B cell (primary cell): ENCODE results near the gene MYO6. TPM values are rescaled to one million over a fixed set of nuclear protein-coding genes. Genes with fewer than 3 reads are reported as not detected.

ENCODE experiments used
- ATAC-seq: fragments of 200-7000 bp; cut with Tn5 transposase; one replicate; pipeline ENCODE4 v1.10.0; 2021; ENCODE audit warnings: low read depth, mild to moderate bottlenecking, moderate number of reproducible peaks, moderate library complexity
- CTCF ChIA-PET: fragments of 350-600 bp; sonication (Branson Sonifier 250); formaldehyde crosslinking; loops from one replicate; lab custom pipeline; 2021; ENCODE audit warnings: antibody characterized with exemption, inconsistent platforms; lab: Charles Lee
- POLR2A ChIA-PET: fragments of 350-600 bp; sonication (Branson Sonifier 250); formaldehyde crosslinking; loops from one replicate; lab custom pipeline; 2021; ENCODE audit warnings: antibody characterized with exemption; lab: Charles Lee
- DNase-seq: peaks from one replicate; pipeline ENCODE4 v3.0.0; 2013
- H2AFZ ChIP-seq: 2 replicates; pipeline ENCODE4 v1.6.1; 2012; ENCODE audit warnings: mild to moderate bottlenecking, low read depth, low read length; ENCODE audit not compliant: insufficient read depth, poor library complexity, severe bottlenecking
- H3K27ac ChIP-seq, 2 donors: 1 replicate in 1 of 2; 2 replicates in 1 of 2; pipeline ENCODE4 v1.5.1; 2012 to 2013; ENCODE audit warnings: low read length in 2 of 2, mild to moderate bottlenecking in 2 of 2, moderate library complexity in 1 of 2
- H3K27me3 ChIP-seq, 4 experiments: fragments of 200-600 bp in 1 of 4; sonication (generic) in 1 of 4; replicated peaks in 1 of 4; 1 replicate in 2 of 4; 2 replicates in 2 of 4; pipeline versions ENCODE4 v1.6.1 to v1.7.0; 2013 to 2016; ENCODE audit warnings: low read length in 3 of 4, mild to moderate bottlenecking in 2 of 4, mixed read lengths in 1 of 4, moderate library complexity in 1 of 4; ENCODE audit not compliant: insufficient read depth in 4 of 4, control insufficient read depth in 3 of 4; ENCODE audit errors: control extremely low read depth in 1 of 4
- H3K36me3 ChIP-seq, 2 experiments: replicated peaks in 1 of 2; 1 replicate in 1 of 2; 2 replicates in 1 of 2; pipeline versions ENCODE4 v1.6.1 to v1.7.1; 2013; ENCODE audit warnings: low read length in 1 of 2; ENCODE audit not compliant: insufficient read depth in 2 of 2, control insufficient read depth in 1 of 2; ENCODE audit errors: control extremely low read depth in 1 of 2, extremely low read depth in 1 of 2
- H3K4me1 ChIP-seq, 2 donors: fragments of 200-600 bp in 1 of 2; sonication (generic) in 1 of 2; 1 replicate in 1 of 2; 2 replicates in 1 of 2; pipeline versions ENCODE4 v1.5.1 to v1.6.1; 2013 to 2017; ENCODE audit warnings: low read length in 2 of 2; ENCODE audit not compliant: control insufficient read depth in 2 of 2, insufficient read depth in 2 of 2
- H3K4me2 ChIP-seq: replicated peaks from 2 replicates; pipeline ENCODE3; 2012; ENCODE audit warnings: mild to moderate bottlenecking, low read depth, low read length; ENCODE audit not compliant: poor library complexity, severe bottlenecking
- H3K4me3 ChIP-seq, 5 experiments: fragments of 200-600 bp in 1 of 5; sonication (generic) in 1 of 5; 1 replicate in 3 of 5; 2 replicates in 2 of 5; pipeline versions ENCODE4 v1.5.1 to v1.7.0; 2011 to 2016; ENCODE audit warnings: low read length in 4 of 5, mild to moderate bottlenecking in 4 of 5, low read depth in 2 of 5, control low read depth in 1 of 5, moderate library complexity in 1 of 5; ENCODE audit not compliant: insufficient read depth in 1 of 5; ENCODE audit errors: control extremely low read depth in 1 of 5, extremely low read depth in 1 of 5
- H3K79me2 ChIP-seq: fragments of 200-600 bp; sonication (generic); one replicate; pipeline ENCODE4 v1.6.0; 2016; ENCODE audit warnings: low read length; ENCODE audit not compliant: control insufficient read depth, insufficient read depth
- H3K9ac ChIP-seq: fragments of 200-600 bp; sonication (generic); 2 replicates; pipeline ENCODE4 v1.6.1; 2017; ENCODE audit warnings: mild to moderate bottlenecking, low read length, moderate library complexity
- H3K9me3 ChIP-seq, 3 donors: one replicate each; pipeline versions ENCODE4 v1.6.1 to v1.7.1; 2013; ENCODE audit warnings: low read length in 2 of 3; ENCODE audit not compliant: control insufficient read depth in 2 of 3, insufficient read depth in 1 of 3; ENCODE audit errors: control extremely low read depth in 1 of 3
- H4K20me1 ChIP-seq: 2 replicates; pipeline ENCODE4 v1.6.0; 2012; ENCODE audit warnings: mild to moderate bottlenecking, low read length; ENCODE audit not compliant: insufficient read depth, control insufficient read depth, poor library complexity, severe bottlenecking
- H3K27ac Mint-ChIP-seq: one replicate; pipeline ENCODE4 v1.8.0; 2021; ENCODE audit warnings: mixed read lengths
- H3K27me3 Mint-ChIP-seq: one replicate; pipeline ENCODE4 v1.8.0; 2021; ENCODE audit warnings: mixed read lengths
- H3K4me1 Mint-ChIP-seq: one replicate; pipeline ENCODE4 v1.8.0; 2021; ENCODE audit warnings: mixed read lengths
- H3K4me3 Mint-ChIP-seq: one replicate; pipeline ENCODE4 v1.8.0; 2021; ENCODE audit warnings: mixed read lengths
- H3K9me3 Mint-ChIP-seq: one replicate; pipeline ENCODE4 v1.8.0; 2022; ENCODE audit warnings: mixed read lengths; ENCODE audit not compliant: insufficient read depth
- EZH2 ChIP-seq: IDR thresholded peaks from 2 replicates; pipeline ENCODE4 v1.6.1; 2012; ENCODE audit warnings: borderline replicate concordance, low read depth, mild to moderate bottlenecking, moderate library complexity, low read length; ENCODE audit not compliant: insufficient read depth, poor library complexity, severe bottlenecking
- WGBS: methylation state at CpG from one replicate; pipeline ENCODE4 v1.1.5; 2013; ENCODE audit warnings: missing lambda C conversion rate; ENCODE audit not compliant: insufficient coverage; 5-methylcytosine and 5-hydroxymethylcytosine counted together
- intact Hi-C: fragments of 100-400 bp; cut with micrococcal nuclease; formaldehyde crosslinking; loops from one replicate; pipeline ENCODE4 v1.10.0; 2022
- polyA plus RNA-seq: library from polyadenylated mRNA; depleted of rRNA; stranded (reverse); fragments of >200 nt; gene quantifications from 2 replicates; pipeline ENCODE4 v1.2.3, GENCODE V29; 2012
- total RNA-seq, 2 donors: library from RNA; stranded (reverse); fragments of 120-200 nt in 1 of 2; gene quantifications; 1 replicate in 1 of 2; 2 replicates in 1 of 2; pipeline versions ENCODE4 v1.2.3 to v1.2.4, GENCODE V29; 2013 to 2022
- TF ChIP-seq, protein P1 (sequence below): fragments of 200-600 bp; IDR thresholded peaks from one replicate; pipeline ENCODE4 v1.8.0; 2022; ENCODE audit warnings: antibody characterized with exemption, mild to moderate bottlenecking

The MYO6 gene
- total and polyA plus RNA-seq, 2 donors (not counting 1 experiment from before 2014, with no cell fraction given) = 0.09 to 0.59 TPM

DNA sequence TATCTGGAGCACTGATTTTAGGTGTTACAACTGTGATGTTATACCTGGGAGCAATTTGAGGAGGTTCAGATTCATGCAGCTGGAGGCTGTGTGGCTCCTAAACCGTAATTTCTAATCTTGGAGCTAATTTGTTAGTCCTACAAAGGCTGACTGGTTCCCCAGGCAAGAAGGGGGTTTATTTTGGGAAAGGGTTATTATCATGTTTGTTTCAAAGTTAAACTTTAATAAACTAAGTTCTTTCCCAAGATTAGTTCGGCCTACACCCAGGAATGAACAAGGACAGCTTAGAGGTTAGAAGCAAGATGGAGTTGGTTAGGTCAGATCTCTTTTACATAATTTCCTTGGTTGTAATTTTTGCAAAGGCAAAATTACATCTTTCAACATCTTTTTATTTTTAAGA is 135.8 kb downstream of the MYO6 start:
- CTCF ChIA-PET = no interaction called here
- intact Hi-C loops = no loop called here

DNA sequence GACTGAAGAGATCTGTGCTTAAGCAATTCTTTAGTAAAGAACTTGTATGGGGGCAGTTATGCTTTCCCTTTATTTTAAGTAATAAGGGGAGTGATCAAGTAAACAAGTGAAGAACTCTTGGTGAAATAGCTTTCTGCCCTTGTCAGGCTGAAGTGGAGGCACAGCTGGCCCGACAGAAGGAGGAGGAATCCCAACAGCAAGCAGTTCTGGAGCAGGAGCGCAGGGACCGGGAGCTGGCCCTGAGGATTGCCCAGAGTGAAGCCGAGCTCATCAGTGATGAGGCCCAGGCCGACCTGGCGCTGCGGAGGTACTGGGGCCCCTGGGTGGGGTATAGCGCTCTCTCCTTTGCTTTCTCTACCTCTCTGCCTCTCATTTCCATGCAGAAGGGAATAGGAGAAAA is 143.3 kb downstream of the MYO6 start:
- H2AFZ ChIP-seq = no peak overlapping the region
- H4K20me1 ChIP-seq = no peaks in the 10 kb centered on the region
- CTCF ChIA-PET = interaction anchor here (1.2 to 3.6 kb wide), 3 partner anchors 13 to 1565 kb away, joined by 3 to 17 read pairs (median 7); no protein-coding TSS in a partner anchor
- WGBS = 96% methylated on average over 7 of the region's 8 CpGs
- ATAC-seq = no peak
- H3K9ac ChIP-seq = no peak overlapping the region
- TF ChIP-seq, protein P1, sequence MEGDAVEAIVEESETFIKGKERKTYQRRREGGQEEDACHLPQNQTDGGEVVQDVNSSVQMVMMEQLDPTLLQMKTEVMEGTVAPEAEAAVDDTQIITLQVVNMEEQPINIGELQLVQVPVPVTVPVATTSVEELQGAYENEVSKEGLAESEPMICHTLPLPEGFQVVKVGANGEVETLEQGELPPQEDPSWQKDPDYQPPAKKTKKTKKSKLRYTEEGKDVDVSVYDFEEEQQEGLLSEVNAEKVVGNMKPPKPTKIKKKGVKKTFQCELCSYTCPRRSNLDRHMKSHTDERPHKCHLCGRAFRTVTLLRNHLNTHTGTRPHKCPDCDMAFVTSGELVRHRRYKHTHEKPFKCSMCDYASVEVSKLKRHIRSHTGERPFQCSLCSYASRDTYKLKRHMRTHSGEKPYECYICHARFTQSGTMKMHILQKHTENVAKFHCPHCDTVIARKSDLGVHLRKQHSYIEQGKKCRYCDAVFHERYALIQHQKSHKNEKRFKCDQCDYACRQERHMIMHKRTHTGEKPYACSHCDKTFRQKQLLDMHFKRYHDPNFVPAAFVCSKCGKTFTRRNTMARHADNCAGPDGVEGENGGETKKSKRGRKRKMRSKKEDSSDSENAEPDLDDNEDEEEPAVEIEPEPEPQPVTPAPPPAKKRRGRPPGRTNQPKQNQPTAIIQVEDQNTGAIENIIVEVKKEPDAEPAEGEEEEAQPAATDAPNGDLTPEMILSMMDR = no peak
- no peak for TF ChIP-seq EZH2
- no peaks in the 10 kb centered on the region for H3K4me1 ChIP-seq
- no peaks in the 10 kb centered on the region for H3K27me3 ChIP-seq
- H3K27ac ChIP-seq = no peak overlapping the region
- Mint-ChIP-seq H3K27me3 (no peaks in the 10 kb centered on the region), H3K4me1 (no peaks in the 10 kb centered on the region), H3K4me3 (no peak overlapping the region), H3K9me3 (no peaks in the 10 kb centered on the region), H3K27ac (no peak overlapping the region)
- intact Hi-C loops = no loop called here
- no peak overlapping the region for H3K4me2 ChIP-seq
- DNase-seq = no peak
- H3K4me3 ChIP-seq = no peak overlapping the region
- POLR2A ChIA-PET = no interaction called here
- no peaks in the 10 kb centered on the region for H3K36me3 ChIP-seq
- H3K9me3 ChIP-seq = no peaks in the 10 kb centered on the region
- H3K79me2 ChIP-seq = no peaks in the 10 kb centered on the region

More for the DNA sequence above, 135.8 kb downstream of the MYO6 start:
- Mint-ChIP-seq H3K4me1 (no peaks in the 10 kb centered on the region), H3K27me3 (peaks cover 4% of the 10 kb centered on the region), H3K27ac (no peak overlapping the region), H3K4me3 (no peak overlapping the region), H3K9me3 (no peaks in the 10 kb centered on the region)
- POLR2A ChIA-PET = no interaction called here
- H3K4me1 ChIP-seq = no peaks in the 10 kb centered on the region
- no peaks in the 10 kb centered on the region for H4K20me1 ChIP-seq
- ATAC-seq (no peak), DNase-seq (no peak)
- no peaks in the 10 kb centered on the region for H3K27me3 ChIP-seq
- H3K79me2 ChIP-seq = no peaks in the 10 kb centered on the region
- TF ChIP-seq, protein P1 = no peak
- no peak for TF ChIP-seq EZH2
- H3K36me3 ChIP-seq = no peaks in the 10 kb centered on the region
- H2AFZ ChIP-seq = no peak overlapping the region
- H3K4me2 ChIP-seq = no peak overlapping the region
- 33% methylated on average over 1 of the region's 2 CpGs for WGBS
- H3K4me3 ChIP-seq = no peak overlapping the region
- H3K9ac ChIP-seq = no peak overlapping the region
- no peaks in the 10 kb centered on the region for H3K9me3 ChIP-seq
- no peak overlapping the region for H3K27ac ChIP-seq
